Suppressor macrophage treated with lipopolysaccharide for 1 hour (primary cell): Measurements from ENCODE around the gene PDS5A.
A peak's percentile ranks its signal among the peaks of the same experiment; 100 is the strongest.
"Not testable (repeated sequence)": the region's sequence is repeated elsewhere in the genome, so short reads cannot be mapped to it uniquely, and the experiment has no call there.

Source experiments
- DNase-seq, 3 donors: peaks; one replicate each; pipeline ENCODE4 v3.0.0-alpha.2; 2020 to 2022

Gene PDS5A

GRCh38 chr4:39977489-39978377 lies at the start of gene PDS5A:
Gene PDS5A, minus strand, starts transcription at chr4:39977911. Its CDS starts 1,334 bp downstream, at chr4:39976577.
- peak; percentile 95 to 98 (median 97) for DNase-seq

GRCh38 chr4:40024049-40024448 lies 46.3 kb upstream of the PDS5A start:
- not testable (repeated sequence) for DNase-seq

GRCh38 chr4:40021116-40021515 lies 43.4 kb upstream of the PDS5A start:
- DNase-seq = not testable (repeated sequence)

- DNase-seq = no peak
These were observed 42.5 kb upstream of the PDS5A start for GRCh38 chr4:40020221-40020620.

- DNase-seq = no peak
These were observed 38.3 kb upstream of the PDS5A start for GRCh38 chr4:40016007-40016406.

- DNase-seq = peak; percentile 64 to 83 (median 81)
These were observed 26.3 kb upstream of the PDS5A start for GRCh38 chr4:40003986-40004385.

- DNase-seq = peak; percentile 42 to 53 (median 52)
These were observed 23.0 kb upstream of the PDS5A start for GRCh38 chr4:40000711-40001110.

GRCh38 chr4:39998659-39999345 lies 21.1 kb upstream of the PDS5A start:
- DNase-seq = no peak

GRCh38 chr4:39996811-39997210 lies 19.1 kb upstream of the PDS5A start:
- DNase-seq = no peak

- peak; percentile 61 to 85 (median 72) for DNase-seq
These were observed 16.7 kb upstream of the PDS5A start for GRCh38 chr4:39994406-39994805.

- DNase-seq = not testable (repeated sequence)
These were observed 11.7 kb upstream of the PDS5A start for GRCh38 chr4:39989381-39989780.

GRCh38 chr4:39987485-39987884 lies 9.8 kb upstream of the PDS5A start:
- DNase-seq = no peak

GRCh38 chr4:39978904-39979303 lies 1.2 kb upstream of the PDS5A start:
- DNase-seq = no peak

- no peak for DNase-seq
These were observed 666 bp upstream of the PDS5A start for GRCh38 chr4:39978378-39978775.

- peak; percentile 47 to 71 (median 52) for DNase-seq
These were observed 694 bp downstream of the PDS5A start for GRCh38 chr4:39976945-39977488.

- DNase-seq = peak; percentile 90 to 92 (median 92)
These were observed 1.4 kb downstream of the PDS5A start for GRCh38 chr4:39976141-39976944.

GRCh38 chr4:39975488-39976089 lies 2.1 kb downstream of the PDS5A start:
- peak in 2 of 3 donors; percentile 25 to 28 for DNase-seq

GRCh38 chr4:39973052-39973451 lies 4.7 kb downstream of the PDS5A start:
- DNase-seq = not testable (repeated sequence)

- DNase-seq = peak; percentile 17 to 64 (median 61)
These were observed 6.8 kb downstream of the PDS5A start for GRCh38 chr4:39970671-39971640.

- DNase-seq = no peak
These were observed 14.1 kb downstream of the PDS5A start for GRCh38 chr4:39963656-39964055.

GRCh38 chr4:39961311-39961877 lies 16.3 kb downstream of the PDS5A start:
- DNase-seq = no peak
